CD4-positive, alpha-beta T cell treated with Interleukin-2 at 100 ng/mL for 4 hours (primary cell): ENCODE data around the gene HOXB3.

Experiments used
- DNase-seq: peaks from one replicate; pipeline ENCODE4 v3.0.0-alpha.2; 2020; ENCODE audit warnings: low spot score

Gene HOXB3

DNA sequence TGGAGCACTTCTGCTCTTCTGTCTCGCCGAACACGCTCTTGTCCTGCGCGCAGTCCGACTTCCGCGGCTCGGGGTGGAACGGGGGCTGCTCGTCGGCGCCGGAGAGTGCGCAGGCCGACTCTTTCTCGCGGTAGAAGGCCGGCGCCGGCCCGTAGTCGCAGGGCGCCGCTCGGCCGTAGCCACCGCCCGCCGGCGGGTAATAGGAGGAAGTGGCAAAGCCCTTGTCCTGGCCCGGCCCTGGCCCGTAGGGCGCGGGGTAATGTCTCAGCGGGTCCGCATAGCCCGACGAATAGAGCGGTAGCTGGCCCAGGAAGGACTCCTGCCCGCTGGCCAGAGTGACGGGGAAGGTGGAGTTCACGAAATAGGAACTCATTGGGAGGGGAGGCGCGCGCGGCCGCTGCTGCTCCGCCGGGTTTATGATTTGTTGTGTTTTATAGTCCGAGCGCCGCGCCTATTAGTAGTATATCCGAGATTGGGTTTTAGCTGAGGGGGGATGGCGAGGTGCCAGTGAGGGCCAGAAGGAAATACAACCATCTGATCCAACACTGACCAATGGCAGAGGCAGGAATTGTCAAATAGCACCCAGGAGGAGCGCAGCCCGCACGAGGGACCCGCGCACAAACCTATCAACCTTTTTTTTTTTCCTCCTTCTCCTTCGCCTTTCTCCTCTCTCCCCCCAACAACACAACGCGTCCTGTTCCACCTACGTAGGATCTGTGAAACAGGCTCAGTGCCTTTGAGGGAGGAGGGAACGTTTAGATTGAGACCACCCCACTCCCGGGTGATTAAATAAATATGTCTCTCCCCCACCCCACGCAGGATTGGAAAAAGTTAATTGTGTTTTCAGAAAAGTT, 8.0 kb upstream of the HOXB3 start:
- DNase-seq: peak; percentile 45

DNA sequence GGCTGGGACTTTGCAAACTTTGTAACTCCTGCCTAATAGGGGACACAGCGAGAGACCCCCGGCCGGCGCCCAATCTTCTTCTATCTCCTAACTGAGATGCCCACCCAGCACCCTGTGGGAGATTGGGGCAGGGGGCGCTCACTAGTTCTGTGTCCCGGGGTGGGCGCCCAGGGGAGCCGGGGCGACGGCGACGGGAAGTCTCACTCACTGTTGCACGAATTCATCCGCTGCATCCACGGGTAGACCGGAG, 7.4 kb upstream of the HOXB3 start:
- no peak for DNase-seq

DNA sequence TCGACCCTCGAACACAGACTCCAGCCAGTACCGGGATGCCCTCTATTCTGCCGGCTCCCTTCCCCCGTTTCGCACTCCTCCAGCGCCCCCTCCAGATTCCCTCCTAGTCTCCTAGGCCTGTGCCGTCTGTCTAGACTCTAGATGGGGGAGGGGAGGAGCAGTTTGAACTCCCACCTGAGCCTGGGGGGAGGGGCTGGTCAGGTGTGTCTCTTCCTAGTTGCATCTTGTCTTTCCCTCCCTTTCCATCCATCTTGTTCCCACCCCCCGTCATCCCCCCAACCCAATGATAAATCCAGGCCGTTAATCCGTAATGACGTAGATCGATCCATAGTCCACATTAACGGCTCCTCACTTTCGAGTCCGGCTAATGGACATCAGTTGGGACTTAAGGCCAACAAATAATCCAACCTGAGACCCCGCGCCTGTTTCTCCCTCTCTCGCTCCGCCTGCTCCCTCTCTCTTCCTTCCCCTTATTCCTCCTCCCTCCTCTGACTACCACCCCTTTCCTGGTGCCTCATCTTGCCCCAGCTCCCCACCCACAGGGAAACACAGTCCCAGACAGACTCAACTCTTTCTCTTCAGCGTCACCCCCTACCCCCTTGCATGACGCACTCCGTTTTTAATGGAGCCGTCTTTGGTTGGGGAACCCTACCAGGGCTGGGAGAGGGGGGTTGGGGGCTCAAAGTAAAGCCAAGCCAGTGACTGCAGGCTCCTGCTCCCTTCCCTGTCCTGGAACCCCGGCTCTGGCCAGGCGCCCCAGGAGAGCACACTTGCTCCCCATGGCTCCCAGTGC, 6.9 kb upstream of the HOXB3 start:
- DNase-seq: no peak

DNA sequence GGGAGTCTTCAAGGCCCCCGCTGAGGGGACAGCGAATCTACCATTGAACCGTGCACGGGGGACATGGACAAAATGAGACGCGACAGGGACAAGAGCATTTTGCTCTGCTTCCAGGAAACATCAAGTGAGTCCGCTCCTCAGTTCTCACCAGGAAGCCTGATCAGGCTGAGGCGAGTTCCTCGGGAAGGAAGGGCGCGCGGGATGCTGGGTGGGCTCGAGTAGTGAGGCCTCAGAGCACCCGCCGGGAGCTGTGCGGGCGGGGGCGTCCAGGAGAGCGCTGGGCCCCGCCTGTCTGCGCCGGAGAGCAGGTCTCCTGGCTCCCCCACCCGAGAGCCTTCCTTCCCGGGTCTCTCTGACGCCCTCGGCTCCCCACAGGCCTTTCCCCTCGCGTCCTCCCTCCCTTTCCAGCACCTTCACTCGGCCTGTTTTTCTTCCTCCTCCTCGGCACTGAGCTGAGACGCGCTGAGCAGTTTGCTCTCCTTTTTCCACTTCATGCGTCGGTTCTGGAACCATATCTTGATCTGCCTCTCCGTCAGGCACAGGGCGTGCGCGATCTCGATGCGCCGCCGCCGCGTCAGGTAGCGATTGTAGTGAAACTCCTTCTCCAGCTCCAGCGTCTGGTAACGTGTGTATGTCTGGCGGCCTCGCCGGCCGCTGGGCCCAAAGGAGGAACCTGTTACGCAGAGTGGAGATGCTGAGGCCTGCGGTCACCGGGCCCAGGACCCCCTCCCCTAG, 6.1 kb upstream of the HOXB3 start:
- peak; percentile 31 for DNase-seq

DNA sequence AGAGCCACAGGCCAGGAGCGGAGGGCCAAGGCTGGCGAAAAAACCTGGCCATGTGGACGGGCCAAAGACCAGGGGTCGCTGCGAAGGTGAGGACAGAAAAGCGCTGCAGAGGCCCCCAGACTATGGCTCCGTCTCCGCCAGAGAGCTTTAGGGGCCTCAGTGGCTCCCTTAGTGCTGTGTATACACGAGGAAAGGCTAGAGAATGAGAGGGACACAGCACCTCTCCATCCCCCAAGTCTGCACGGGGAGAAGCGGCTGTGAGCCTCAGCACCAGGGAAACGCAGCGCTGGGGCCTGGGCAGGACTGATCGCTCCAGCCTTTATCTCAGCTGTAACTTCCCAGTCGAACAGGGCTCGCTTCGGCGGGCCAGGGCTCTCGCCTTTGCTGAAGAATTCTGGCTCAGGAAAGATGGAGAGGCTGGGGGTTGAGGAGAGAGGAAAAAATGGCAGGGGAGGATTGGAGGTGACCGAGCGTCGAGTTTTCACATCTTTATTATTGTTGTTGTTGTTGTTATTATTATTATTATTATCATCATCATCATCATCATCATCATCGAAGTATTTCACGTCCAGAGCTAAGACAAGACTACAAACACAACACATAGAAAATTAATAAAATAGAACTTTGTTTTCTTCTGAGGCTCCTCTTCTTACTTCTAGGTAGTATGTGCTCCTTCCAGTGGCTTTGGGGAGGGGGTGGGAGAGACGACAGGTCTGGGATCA, 5.4 kb upstream of the HOXB3 start:
- no peak for DNase-seq

DNA sequence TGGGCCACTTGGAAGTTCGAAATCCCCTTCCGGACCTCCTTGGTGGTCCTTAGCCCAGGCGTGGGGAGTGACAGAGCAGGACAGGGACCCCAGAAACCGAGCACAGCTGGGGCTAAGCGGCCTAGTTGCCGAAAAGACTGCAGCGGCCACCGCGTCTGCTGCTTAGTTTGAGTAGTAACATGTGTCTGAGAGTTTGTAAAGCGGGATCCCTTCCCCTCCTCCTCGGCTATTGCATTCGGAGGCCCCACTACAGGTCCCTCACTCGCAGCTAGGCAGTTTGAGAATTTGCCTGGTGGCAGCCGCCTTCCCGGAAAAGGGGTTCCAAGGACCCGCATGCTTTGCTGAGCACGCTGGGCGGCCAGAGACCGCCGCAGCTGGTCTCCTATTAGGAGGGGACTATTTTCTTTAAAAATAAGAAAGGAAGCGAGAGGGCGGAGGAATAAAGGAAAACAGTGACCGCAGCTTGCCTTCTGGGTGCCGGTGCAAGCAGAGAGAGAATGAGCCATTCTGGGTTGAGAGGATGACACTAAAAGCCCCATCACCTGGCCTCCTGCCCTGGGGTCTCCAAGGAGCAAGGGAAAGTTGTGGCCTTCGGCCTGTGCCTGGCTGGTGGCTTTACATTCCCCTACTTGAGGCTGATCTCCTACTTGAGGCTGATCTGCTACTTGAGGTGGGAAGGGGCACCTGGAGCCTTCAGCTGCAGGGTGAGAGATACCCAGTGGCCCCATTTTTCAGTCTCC, 4.7 kb upstream of the HOXB3 start:
- no peak for DNase-seq

DNA sequence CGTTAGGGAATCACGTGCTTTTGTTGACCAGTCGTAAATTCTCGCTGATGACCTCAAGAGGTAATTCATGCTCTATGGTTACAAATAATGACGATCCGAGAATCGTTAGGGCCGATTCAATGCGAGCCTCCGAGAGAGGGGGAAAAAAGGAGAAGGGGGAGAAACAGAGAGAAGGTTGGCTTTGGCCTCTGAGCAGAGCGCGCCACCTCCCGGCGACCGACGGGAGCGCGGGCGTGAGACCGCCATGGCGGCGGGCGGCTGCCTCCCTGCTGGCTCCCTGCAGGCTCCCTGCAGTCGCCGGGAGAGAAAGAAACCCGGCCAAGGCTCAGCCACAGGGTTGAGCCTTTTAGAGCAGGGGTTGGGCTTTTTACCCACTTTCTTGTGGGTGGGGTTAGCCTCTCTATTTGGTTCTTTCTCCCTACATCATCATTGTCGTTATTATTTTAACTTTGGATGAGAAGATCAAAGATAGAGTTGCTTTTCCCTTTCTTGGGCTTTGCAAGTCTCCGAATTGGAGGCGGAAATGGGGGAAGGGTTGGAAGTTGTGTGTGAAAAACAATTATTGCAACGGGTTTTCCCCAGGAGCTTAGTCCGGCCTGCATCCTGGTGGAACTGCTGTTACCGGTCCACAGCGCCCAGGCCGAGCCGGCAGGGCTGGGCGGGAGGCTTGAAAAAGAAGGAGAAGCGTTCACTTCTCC, 3.9 kb upstream of the HOXB3 start:
- peak; percentile 80 for DNase-seq

DNA sequence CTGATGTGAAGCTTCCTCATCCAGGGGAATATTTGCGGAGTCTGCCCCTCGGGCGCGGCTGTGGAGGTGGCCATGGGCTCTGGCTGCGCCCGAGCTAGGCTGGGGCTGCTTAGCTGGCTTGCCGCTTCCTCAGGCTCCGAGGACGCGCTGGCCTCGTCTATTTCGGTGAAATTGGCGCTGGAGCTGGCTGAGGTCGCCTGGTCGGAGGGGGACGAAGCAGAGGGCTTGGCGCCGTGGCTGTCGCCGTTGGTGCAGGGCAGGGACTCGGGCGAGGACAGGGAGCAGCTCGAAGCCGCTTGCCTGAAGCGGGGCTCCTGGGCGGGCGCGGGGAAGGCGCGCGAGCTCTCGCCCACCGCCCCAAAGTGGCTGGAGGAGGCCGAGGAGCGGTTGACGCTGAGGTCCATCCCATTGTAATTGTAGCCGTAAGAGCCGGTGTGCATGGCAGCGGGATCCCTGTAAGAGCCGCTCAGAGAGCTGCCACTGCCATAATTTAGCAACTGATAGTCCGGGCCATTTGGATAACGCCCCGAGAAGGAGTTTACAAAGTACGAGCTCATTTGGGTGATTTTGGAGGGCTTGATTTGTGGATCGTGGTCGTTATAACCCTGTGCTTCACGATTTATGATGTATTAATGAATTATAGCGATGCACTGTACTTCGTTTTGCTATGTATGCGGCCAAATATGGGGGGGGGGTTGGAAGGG, 3.2 kb upstream of the HOXB3 start, which contains the start of gene HOXB5:
TSS of gene HOXB5 (minus strand) at position 654 of the 704 bp plus-strand sequence. CDS start at position 557, 97 bp downstream.
- no peak for DNase-seq

DNA sequence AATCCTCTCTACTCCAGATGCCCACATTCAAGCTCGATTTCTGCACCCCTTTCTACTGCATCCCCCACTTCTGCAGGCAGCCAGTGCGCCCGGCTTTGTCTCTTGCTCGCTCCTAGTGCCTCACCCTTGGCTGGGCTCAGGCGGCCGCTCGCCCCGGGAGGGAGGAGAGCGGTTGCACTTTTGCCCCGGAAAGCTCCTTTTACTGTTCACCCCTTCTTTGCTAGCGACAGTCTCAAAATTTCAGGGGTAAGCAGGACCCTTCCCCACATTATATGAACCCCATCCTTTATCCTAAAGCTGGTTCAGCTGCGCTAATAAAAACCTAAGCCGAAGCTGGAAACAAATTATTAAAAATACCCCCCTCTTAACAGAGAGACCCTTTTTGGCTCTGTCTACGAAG, 2.5 kb upstream of the HOXB3 start:
- DNase-seq: no peak

DNA sequence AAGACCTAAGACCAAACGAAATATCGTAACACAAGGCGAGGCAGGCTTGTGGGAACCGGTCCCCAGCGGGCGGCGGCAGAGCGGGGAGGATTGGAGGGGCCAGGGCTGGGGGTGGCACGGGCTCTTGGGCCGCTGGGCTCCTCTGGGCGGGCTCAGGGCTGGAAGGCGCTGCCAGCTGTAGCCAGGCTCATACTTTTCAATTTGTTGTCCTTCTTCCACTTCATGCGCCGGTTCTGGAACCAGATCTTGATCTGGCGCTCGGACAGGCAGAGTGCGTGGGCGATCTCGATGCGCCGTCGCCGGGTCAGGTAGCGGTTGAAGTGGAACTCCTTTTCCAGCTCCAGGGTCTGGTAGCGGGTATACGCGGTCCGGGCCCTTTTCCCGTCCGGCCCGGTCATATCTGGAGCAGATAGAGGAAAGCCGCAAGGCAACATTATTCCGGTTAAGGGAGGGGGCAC, 2.0 kb upstream of the HOXB3 start:
- DNase-seq: no peak

DNA sequence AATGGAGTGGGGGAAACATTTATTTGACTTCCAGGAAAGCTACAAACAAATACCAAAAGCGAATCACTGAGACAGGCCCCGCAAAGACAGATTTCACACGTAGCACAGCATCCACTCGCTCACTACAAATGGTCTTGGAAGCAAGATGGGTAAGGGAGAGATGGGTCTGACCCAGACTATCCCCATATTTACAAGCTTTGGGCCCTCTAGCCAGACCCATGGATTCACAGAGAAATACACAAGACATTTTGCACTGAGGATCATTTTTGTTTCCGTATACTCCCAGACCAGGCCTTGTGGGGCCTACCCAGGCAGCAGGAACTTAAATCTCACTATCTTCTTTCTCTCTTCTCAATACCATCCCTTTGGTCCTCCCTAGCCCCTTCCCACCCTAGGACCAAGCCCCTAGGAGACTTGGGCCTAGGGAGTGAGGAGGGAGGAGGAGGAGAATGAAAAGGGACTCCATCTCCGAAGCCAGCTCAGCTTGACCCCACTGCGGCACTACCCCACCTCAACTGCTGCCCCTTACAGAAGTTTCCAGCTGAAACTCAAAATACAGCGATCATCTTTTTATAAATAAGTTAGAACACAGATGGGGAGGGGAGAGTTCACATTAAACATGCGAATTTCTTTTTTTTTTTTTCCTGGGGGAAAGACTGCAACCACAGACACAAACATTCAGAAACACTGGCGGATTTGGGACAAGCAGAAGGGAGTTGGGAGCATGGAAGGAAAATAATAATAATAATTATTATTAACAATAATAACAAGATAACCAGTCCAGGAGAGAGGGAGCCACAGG, 1.4 kb upstream of the HOXB3 start:
- DNase-seq: no peak

DNA sequence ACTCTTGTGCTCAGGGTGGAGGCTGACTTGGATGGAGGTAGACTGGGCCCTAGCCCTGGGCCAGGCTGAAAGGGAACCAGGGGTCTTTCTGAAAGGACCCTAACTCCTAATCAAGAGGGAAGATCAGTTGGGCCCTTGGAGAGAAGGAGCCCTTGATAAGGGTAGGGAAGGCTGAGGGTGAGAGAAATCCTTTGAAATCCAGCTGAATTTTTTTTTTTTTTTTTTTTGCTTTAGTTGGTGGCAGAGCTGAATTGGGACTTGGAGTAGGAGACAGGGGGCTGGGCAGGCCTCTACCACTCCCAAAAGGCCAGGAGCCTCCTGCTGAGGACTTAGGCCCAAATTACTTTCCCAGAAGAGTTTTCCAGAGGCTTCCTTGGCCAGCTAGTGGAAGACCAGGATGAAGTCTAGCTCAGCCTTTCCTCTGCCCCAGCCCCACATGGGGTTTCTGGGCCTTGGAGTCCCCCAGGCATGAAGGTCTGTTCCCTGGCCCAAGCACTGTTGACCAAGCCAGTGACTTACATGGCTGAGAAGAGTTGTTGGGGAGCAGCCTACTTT, 643 bp upstream of the HOXB3 start:
- no peak for DNase-seq

DNA sequence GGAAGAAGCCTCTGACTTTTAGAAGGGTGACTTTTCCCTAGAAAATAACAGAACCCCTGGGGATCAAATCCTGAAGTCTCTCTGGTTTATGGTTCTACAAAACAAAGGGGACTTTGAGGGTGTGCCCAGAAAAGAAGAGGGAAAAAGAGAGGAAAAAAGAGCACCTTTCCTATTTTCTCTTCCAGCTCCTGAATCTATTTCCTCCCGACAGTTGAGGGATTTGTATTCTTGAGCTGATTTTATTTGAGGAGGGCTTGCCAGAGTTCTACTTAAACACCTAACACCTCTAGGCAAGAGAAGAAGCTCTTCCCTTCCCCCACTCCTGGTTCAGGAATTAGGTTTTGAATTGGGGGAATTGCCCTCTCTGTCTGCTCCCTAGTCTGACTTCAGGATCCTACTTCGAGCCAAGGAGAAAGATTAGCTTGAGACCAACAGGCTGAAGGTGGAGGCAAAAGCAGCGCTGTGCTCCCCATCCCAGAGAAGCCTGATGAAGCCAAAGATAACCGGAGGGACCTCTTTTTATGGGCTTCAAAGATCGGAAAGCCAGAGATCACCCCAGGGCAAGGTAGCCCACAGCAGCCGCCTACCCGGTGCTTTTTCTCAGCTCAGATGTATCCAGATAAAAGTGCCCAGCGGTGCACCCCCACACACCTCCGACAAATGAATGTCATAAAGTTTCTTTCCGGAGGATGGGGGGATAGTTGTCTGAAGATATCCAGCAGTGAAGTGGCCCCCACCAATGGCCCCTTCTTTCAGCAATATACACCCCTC, 796 bp downstream of the HOXB3 start:
- DNase-seq: no peak

DNA sequence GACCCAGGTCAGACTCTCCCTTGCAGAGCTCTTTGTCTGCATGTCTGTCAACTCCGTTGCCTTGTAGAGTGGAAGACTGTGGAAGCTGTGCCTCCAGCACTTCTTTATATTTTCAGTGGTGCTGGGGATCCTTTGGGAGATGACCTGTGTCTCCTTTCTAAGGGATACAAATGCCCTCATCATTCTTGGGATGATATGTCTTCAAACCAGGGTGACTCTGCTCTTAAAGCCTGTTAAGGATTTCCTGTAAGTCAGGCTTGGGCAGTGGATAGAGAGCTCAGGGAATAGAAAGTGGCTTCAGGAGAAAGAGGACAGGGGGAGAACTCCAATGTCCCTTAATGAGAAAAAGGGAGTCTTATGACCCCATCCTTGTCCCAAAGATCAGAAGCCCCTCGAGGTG, 1.5 kb downstream of the HOXB3 start:
- no peak for DNase-seq

DNA sequence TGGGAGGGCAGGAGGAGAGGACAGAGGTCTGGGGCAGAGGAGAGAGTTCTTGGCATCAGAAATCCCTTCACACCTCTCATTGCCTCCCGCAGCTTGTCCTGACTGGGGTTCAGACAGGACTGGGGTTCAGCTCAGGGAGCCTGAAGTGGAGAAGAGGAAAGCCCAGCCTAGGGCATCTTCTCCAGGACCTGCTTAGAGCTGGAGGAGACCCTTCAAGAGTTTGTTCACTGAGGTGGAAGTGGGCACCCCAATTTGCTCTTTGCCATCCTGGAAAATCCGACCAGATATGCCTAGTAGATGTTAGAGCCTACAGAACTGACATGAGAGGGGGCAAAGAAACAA, 2.0 kb downstream of the HOXB3 start:
- no peak for DNase-seq

DNA sequence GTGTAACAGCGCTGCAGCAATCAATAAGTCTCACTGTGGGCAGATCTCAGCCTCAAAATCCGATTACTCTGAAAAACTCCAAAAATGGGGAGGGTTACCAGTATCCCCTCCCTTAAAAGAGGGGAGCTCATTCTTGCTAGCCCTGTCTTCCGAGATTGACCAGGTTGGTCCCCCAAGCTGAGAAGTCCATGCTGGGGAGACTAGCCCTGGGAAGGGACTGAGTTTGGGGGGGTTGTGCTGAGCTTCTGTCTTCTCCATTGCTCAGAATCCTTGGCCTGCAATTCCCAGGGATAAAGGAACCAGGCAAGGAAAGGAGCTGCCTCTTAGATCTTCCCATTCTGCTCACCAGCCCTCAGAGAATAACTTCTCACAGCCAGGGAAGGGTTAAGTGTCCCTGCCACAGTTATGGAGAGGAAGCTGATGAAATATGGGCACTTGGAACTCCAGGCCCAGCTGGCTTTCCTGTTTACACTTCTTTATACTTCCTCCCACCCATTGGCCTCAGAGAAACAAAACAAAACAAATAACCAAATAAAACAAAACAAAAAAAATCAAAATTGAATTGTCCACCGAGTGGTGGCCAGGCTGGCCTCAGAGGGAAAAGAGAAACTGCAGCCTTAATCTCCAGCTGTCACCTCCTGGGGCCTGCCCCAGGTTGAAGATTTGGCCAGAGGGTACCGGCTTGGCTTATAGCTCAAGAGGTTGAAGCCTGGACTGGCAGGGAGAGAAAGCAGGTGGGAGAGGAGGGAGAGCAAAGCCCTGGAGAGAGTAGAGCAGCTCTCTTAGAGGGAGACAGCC, 2.6 kb downstream of the HOXB3 start:
- DNase-seq: no peak
